GM12872 (cell line): ENCODE measurements around the gene CFAP100.

Experiments
- TF ChIP-seq, protein P1 (sequence below): IDR thresholded peaks from 3 replicates; pipeline ENCODE4 v1.5.1; 2011; ENCODE audit warnings: low read depth, mild to moderate bottlenecking, low read length, moderate library complexity; ENCODE audit not compliant: insufficient read depth

The CFAP100 gene

DNA sequence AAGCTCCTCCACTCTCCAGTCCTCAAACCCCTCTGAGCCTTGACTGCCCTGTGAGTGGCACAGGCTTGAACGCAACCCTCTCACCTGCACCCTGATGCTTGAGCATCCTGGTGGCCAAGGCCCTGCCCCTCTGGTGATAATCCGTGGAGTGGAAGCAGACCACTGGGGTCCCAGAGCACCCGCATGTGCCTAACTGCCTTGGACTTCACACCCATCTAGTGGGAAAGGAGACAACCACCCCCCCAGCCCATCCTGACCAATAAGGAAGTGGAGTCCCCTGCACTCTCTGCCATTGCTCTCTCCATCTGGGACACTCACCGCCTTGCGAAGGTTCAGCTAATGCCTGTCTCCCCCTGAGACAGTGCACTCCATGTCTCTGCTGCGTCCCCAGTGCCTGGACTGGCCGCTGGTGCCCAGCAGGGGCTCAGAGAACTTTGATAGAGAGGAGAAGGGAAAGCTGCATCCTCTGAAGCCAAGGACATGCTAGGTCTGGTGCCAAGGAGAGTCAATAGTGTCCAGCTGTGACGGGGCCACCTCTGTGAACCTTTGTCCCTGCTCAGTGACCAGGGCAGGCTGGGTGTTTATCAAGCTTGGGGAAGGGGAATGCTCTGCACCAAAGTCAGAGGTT is 40.9 kb upstream of the CFAP100 start:
- TF ChIP-seq, protein P1, sequence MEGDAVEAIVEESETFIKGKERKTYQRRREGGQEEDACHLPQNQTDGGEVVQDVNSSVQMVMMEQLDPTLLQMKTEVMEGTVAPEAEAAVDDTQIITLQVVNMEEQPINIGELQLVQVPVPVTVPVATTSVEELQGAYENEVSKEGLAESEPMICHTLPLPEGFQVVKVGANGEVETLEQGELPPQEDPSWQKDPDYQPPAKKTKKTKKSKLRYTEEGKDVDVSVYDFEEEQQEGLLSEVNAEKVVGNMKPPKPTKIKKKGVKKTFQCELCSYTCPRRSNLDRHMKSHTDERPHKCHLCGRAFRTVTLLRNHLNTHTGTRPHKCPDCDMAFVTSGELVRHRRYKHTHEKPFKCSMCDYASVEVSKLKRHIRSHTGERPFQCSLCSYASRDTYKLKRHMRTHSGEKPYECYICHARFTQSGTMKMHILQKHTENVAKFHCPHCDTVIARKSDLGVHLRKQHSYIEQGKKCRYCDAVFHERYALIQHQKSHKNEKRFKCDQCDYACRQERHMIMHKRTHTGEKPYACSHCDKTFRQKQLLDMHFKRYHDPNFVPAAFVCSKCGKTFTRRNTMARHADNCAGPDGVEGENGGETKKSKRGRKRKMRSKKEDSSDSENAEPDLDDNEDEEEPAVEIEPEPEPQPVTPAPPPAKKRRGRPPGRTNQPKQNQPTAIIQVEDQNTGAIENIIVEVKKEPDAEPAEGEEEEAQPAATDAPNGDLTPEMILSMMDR, result no peak

DNA sequence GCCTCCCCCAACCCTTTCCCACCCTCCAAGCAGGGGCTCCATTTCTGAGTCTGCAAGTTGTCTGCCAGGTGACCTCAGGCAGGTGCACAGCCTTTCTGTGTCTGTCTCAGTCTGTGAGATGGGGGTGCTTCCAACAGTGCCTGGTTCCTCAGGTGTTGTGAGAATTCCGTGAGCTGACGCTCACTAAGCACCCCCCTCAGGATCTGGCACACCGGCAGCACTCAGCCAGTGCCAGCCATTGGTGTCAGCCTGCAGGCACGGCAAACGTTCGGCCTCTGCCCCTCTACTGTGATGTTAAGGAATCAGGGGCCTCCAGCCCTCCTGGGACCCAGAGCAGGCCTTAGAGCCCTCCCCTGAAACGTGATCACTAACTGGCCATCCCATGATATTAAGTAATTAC is 39.9 kb upstream of the CFAP100 start:
- TF ChIP-seq, protein P1, result no peak

DNA sequence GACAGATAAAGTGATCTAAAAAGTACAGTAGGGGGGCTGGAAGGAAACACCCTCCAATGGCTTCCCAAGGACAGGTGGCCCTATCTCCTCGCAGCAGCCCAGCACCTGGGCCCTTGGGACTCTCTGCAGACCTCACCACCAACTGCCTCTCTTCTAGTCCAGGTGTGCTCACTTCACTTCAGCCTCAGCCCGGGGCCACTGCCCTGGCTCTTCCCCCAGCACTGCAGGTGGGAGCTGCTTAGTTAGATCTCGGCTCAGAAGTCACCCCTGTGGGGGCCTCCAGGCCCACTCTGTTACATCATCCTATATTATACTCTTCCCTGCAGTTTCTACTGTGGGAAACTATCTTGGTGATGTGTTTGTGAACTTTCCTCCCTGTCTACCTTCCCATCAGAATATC is 39.5 kb upstream of the CFAP100 start:
- TF ChIP-seq, protein P1, result no peak

DNA sequence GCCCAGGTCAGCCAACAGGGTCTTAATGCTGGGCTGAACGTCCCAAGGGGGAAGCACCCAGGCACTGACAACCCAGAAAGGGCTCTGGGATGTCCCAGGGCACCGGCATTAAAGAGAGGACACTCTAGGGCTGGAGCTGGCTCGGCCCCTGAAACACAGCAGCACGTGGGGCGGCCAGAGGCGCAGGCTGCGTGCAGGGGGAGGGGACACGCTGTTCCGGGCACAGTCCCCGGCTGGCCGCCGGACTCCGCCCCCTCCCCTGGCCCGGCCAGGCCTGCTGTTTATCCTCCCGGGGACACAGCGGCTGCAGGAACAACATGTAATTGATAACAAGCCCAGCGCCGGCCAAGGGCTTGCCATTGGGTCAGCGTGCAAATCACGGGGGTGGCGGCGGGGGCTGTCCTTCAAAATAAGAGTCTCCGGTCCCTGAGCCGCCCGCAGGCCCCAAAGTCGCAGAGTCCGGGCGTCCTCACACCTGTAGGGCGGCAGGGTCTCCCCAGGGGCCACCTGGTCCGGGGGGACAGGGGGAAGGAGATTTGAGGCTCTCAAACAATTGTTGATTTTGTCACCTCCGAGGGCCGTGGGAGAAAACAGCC is 38.8 kb upstream of the CFAP100 start:
- TF ChIP-seq, protein P1, result no peak

DNA sequence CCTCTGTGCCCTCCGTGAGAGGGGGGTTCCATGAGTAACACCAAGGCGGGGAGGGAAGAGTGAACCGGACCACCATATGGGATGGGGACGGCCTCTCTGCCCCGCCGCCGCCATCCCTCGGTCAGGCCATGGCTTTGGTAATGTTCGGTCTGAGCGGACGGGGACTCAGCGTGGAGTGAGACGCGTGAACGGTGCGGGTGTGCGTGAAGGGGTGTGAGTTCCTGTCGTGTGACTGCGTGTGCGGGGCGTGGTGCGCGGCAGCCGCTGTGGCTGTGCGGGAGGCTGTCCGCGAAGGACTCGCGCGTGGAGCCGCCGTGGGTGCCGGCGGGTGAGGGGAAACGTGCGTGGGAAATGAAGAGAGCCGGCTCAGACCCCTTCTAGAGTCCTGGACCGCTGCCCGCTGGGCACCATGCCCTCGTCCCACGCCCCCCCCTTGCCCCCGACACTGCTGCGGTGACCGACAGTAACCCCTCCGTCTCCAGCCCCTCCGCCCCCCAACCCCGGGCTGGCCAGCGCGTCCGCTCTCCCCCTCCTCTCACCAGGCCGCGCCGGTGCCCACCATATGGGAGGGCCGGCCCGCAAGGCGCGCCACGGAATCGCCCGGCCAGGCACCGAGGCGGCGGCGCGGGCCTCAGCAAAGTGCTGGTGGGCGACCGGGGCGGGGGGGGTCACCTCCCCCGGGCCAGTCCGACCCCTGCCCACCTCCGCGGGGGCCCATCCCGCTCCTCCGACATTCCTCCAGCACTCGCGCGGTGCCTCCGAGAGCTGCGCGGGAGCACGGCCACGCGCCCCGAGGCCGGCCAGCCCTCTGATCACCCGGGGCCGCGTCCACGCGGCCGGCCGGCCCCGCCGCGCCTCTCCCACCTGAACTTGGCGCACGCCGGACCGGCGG is 38.1 kb upstream of the CFAP100 start:
- TF ChIP-seq, protein P1, result no peak

DNA sequence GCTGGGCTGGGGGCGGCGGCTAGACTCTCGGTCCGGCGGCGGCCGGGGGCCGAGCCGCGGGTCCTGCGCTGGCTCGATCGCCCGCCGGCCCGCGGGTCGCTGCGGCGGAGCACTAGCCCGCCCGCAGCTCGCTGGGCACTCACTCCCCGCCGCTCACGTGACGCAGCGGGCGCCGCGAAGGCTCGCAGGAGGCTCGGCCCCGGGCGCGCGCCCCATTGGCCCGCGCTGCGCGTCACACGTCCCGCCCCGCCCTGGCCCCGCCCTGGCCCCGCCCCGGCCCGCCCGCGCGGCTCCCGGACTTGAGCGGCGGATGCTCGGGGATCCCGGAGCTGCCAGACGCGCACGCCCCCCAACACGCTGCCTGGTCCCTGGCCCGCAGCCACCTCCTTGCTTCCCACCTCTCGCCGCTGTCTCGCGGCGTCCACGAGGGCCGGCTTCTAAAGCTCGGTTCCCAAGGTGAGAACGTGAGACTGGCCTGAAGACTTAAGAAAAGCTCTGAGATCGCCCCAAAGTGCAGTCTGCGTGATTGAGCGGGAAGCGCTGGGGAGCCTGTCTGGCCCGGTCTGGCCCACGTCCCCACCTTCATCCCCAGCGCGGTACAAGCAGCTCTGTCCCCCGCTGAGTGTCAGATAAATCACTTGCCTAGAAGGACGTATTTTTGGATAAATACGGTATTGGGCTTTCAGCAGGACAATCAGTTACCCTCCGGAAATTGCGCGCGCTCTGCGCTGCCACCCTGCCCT is 37.2 kb upstream of the CFAP100 start, which contains the start of gene KLF15:
KLF15 (minus strand) TSS at position 114 of the 743 bp plus-strand sequence. CDS start 4,486 bp downstream, outside the sequence.
- TF ChIP-seq, protein P1, result no peak
